GM23338 (cell line): Measurements from ENCODE around the gene ADCY1. TPM values are rescaled to one million over a fixed set of nuclear protein-coding genes. Genes with fewer than 3 reads are reported as not detected.
"Not testable (repeated sequence)": the region's sequence is repeated elsewhere in the genome, so short reads cannot be mapped to it uniquely, and the experiment has no call there.

ENCODE experiments used
- ATAC-seq: fragments of 200-7000 bp; cut with Tn5 transposase; 3 replicates; pipeline ENCODE4 v1.9.1; 2020
- DNase-seq: peaks from one replicate; pipeline ENCODE4 v3.0.0-alpha.2; 2015; ENCODE audit warnings: low spot score
- H2AFZ ChIP-seq: fragments of 200-600 bp; sonication (generic); 2 replicates; pipeline ENCODE4 v1.8.0; 2016; ENCODE audit warnings: antibody characterized with exemption, mild to moderate bottlenecking, moderate library complexity
- H3F3A ChIP-seq: fragments of 200-600 bp; sonication (generic); replicated peaks from 2 replicates; pipeline ENCODE4 v1.8.0; 2017; ENCODE audit warnings: antibody characterized with exemption, mixed run types, low read depth
- H3K27ac ChIP-seq: fragments of 200-600 bp; sonication (generic); 2 replicates; pipeline ENCODE4 v1.6.1; 2016; ENCODE audit warnings: low read depth
- H3K27me3 ChIP-seq: fragments of 200-600 bp; sonication (generic); 2 replicates; pipeline ENCODE4 v1.8.0; 2016; ENCODE audit warnings: mild to moderate bottlenecking, mixed run types, moderate library complexity; ENCODE audit not compliant: insufficient read depth
- H3K36me3 ChIP-seq: fragments of 200-600 bp; sonication (generic); 2 replicates; pipeline ENCODE4 v1.8.0; 2016; ENCODE audit warnings: mild to moderate bottlenecking; ENCODE audit not compliant: insufficient read depth
- H3K4me1 ChIP-seq: fragments of 200-600 bp; sonication (generic); 2 replicates; pipeline ENCODE4 v1.8.0; 2016; ENCODE audit warnings: mild to moderate bottlenecking, moderate library complexity; ENCODE audit not compliant: insufficient read depth
- H3K4me2 ChIP-seq: fragments of 200-600 bp; sonication (generic); 2 replicates; pipeline ENCODE4 v1.7.1; 2017; ENCODE audit warnings: mixed run types
- H3K4me3 ChIP-seq: fragments of 200-600 bp; sonication (generic); 2 replicates; pipeline ENCODE4 v1.6.1; 2016; ENCODE audit warnings: mixed run types
- H3K79me2 ChIP-seq: fragments of 200-600 bp; sonication (generic); replicated peaks from 2 replicates; pipeline ENCODE4 v1.8.0; 2017; ENCODE audit warnings: mild to moderate bottlenecking; ENCODE audit not compliant: insufficient read depth
- H3K9me2 ChIP-seq: fragments of 200-600 bp; sonication (generic); 2 replicates; pipeline ENCODE4 v1.8.0; 2017; ENCODE audit not compliant: insufficient read depth
- H4K20me1 ChIP-seq: fragments of 200-600 bp; sonication (generic); replicated peaks from 2 replicates; pipeline ENCODE4 v1.8.0; 2017; ENCODE audit warnings: mild to moderate bottlenecking; ENCODE audit not compliant: insufficient read depth
- H3K27ac Mint-ChIP-seq: 2 replicates; pipeline ENCODE4 v1.8.0; 2020; ENCODE audit warnings: inconsistent platforms, mild to moderate bottlenecking, moderate library complexity, mixed read lengths
- H3K27me3 Mint-ChIP-seq: 3 replicates; pipeline ENCODE4 v1.8.0; 2022; ENCODE audit warnings: low read depth, mild to moderate bottlenecking, moderate library complexity, mixed read lengths, inconsistent platforms; ENCODE audit not compliant: insufficient read depth, poor library complexity
- H3K36me3 Mint-ChIP-seq: 3 replicates; pipeline ENCODE4 v1.8.0; 2021; ENCODE audit warnings: low read depth, mild to moderate bottlenecking, inconsistent platforms, moderate library complexity, mixed read lengths
- H3K4me1 Mint-ChIP-seq: 3 replicates; pipeline ENCODE4 v1.8.0; 2020; ENCODE audit warnings: mild to moderate bottlenecking, inconsistent platforms, mixed read lengths
- H3K4me3 Mint-ChIP-seq: 3 replicates; pipeline ENCODE4 v1.8.0; 2021; ENCODE audit warnings: moderate library complexity, mild to moderate bottlenecking, inconsistent platforms, mixed read lengths
- H3K9me3 Mint-ChIP-seq: 3 replicates; pipeline ENCODE4 v1.8.0; 2020; ENCODE audit warnings: moderate library complexity, mild to moderate bottlenecking, inconsistent platforms, mixed read lengths
- ETS1 ChIP-seq: IDR thresholded peaks from 2 replicates; pipeline ENCODE4 v1.6.1; 2016; ENCODE audit warnings: antibody characterized with exemption
- EZH2 ChIP-seq: fragments of 200-600 bp; sonication (generic); IDR thresholded peaks from one replicate; pipeline ENCODE4 v1.8.0; 2017; ENCODE audit warnings: antibody characterized with exemption, mild to moderate bottlenecking, low read depth; ENCODE audit not compliant: unreplicated experiment
- EZH2phosphoT487 ChIP-seq: fragments of 200-600 bp; sonication (generic); IDR thresholded peaks from one replicate; pipeline ENCODE4 v1.8.1; 2018; ENCODE audit warnings: antibody characterized with exemption; ENCODE audit not compliant: unreplicated experiment
- REST ChIP-seq: IDR thresholded peaks from one replicate; pipeline ENCODE4 v1.6.1; 2018; ENCODE audit warnings: antibody characterized with exemption; ENCODE audit not compliant: unreplicated experiment
- STAT1 ChIP-seq: IDR thresholded peaks from one replicate; pipeline ENCODE4 v1.6.1; 2016; ENCODE audit warnings: antibody characterized with exemption; ENCODE audit not compliant: unreplicated experiment
- polyA plus RNA-seq: library from polyadenylated mRNA; unstranded; fragments of >200 nt; fragmentation: Nextera tagmentation; extraction: Ambion mirVana; gene quantifications from 2 replicates; pipeline ENCODE4 v1.2.1, GENCODE V29; 2016
- total RNA-seq: library from RNA; depleted of rRNA; stranded (reverse); fragments of >200 nt; shearing (Covaris generic); gene quantifications from 2 replicates; pipeline ENCODE4 v1.2.3, GENCODE V29; 2014
- TF ChIP-seq, protein P1 (sequence below), 2 experiments: fragments of 200-600 bp in 1 of 2; sonication (generic) in 1 of 2; conservative IDR thresholded peaks; 2 replicates each; pipeline versions ENCODE4 v1.5.1 to v1.6.1; 2016 to 2017; ENCODE audit warnings: antibody characterized with exemption in 2 of 2, low read depth in 2 of 2, mild to moderate bottlenecking in 2 of 2, moderate library complexity in 1 of 2
- TF ChIP-seq, protein P2 (sequence below): fragments of 250-450 bp; sonication (Bioruptor Pico); IDR thresholded peaks from 2 replicates; pipeline ENCODE4 v1.5.0; 2020; ENCODE audit warnings: mild to moderate bottlenecking, moderate library complexity

Gene ADCY1
- total and polyA plus RNA-seq, 2 experiments from 2014 or later = 2.3 to 18.7 TPM

DNA sequence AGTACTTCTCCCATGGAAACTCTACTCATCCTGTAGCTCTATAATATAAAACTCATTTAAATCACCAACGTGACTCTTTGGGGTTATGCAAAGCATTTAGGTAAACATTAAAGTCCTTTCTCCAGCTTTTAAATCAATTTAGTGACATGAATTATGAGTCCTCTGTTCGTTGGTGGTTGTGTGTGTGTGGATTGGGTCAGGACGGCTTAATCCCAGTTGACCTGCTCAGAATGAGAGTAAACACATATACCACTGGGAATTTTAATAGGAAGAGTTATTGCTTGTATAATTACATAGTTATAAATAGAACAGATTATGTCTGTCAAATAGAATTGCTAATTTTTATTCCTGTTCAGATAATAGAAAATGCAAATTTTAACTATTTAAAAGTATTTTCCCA lies 30.7 kb upstream of the ADCY1 start:
- Histone ChIP-seq H4K20me1 (no peaks in the 10 kb centered on the region), H3K4me2 (no peak overlapping the region), H3K27me3 (no peaks in the 10 kb centered on the region), H3K4me1 (no peaks in the 10 kb centered on the region), H3K36me3 (no peaks in the 10 kb centered on the region), H2AFZ (no peak overlapping the region), H3F3A (no peaks in the 10 kb centered on the region), H3K9me2 (no peaks in the 10 kb centered on the region), H3K27ac (no peak overlapping the region), H3K4me3 (no peak overlapping the region), H3K79me2 (no peaks in the 10 kb centered on the region)
- Mint-ChIP-seq H3K27ac (no peak overlapping the region), H3K4me1 (no peaks in the 10 kb centered on the region), H3K4me3 (no peak overlapping the region), H3K36me3 (peaks cover 3% of the 10 kb centered on the region; the same call in 1 of the 3 replicates), H3K27me3 (no peaks in the 10 kb centered on the region), H3K9me3 (peaks cover 23% of the 10 kb centered on the region; the same call in 2 of the 3 replicates)
- ATAC-seq = no peak
- TF ChIP-seq REST (no peak), ETS1 (no peak), EZH2phosphoT487 (no peak), STAT1 (no peak), EZH2 (no peak)
- TF ChIP-seq, protein P1, sequence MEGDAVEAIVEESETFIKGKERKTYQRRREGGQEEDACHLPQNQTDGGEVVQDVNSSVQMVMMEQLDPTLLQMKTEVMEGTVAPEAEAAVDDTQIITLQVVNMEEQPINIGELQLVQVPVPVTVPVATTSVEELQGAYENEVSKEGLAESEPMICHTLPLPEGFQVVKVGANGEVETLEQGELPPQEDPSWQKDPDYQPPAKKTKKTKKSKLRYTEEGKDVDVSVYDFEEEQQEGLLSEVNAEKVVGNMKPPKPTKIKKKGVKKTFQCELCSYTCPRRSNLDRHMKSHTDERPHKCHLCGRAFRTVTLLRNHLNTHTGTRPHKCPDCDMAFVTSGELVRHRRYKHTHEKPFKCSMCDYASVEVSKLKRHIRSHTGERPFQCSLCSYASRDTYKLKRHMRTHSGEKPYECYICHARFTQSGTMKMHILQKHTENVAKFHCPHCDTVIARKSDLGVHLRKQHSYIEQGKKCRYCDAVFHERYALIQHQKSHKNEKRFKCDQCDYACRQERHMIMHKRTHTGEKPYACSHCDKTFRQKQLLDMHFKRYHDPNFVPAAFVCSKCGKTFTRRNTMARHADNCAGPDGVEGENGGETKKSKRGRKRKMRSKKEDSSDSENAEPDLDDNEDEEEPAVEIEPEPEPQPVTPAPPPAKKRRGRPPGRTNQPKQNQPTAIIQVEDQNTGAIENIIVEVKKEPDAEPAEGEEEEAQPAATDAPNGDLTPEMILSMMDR (conservative IDR thresholded peaks at IDR 0.05; ENCODE audit: low read depth in 2 of 2) = no peak
- TF ChIP-seq, protein P2, sequence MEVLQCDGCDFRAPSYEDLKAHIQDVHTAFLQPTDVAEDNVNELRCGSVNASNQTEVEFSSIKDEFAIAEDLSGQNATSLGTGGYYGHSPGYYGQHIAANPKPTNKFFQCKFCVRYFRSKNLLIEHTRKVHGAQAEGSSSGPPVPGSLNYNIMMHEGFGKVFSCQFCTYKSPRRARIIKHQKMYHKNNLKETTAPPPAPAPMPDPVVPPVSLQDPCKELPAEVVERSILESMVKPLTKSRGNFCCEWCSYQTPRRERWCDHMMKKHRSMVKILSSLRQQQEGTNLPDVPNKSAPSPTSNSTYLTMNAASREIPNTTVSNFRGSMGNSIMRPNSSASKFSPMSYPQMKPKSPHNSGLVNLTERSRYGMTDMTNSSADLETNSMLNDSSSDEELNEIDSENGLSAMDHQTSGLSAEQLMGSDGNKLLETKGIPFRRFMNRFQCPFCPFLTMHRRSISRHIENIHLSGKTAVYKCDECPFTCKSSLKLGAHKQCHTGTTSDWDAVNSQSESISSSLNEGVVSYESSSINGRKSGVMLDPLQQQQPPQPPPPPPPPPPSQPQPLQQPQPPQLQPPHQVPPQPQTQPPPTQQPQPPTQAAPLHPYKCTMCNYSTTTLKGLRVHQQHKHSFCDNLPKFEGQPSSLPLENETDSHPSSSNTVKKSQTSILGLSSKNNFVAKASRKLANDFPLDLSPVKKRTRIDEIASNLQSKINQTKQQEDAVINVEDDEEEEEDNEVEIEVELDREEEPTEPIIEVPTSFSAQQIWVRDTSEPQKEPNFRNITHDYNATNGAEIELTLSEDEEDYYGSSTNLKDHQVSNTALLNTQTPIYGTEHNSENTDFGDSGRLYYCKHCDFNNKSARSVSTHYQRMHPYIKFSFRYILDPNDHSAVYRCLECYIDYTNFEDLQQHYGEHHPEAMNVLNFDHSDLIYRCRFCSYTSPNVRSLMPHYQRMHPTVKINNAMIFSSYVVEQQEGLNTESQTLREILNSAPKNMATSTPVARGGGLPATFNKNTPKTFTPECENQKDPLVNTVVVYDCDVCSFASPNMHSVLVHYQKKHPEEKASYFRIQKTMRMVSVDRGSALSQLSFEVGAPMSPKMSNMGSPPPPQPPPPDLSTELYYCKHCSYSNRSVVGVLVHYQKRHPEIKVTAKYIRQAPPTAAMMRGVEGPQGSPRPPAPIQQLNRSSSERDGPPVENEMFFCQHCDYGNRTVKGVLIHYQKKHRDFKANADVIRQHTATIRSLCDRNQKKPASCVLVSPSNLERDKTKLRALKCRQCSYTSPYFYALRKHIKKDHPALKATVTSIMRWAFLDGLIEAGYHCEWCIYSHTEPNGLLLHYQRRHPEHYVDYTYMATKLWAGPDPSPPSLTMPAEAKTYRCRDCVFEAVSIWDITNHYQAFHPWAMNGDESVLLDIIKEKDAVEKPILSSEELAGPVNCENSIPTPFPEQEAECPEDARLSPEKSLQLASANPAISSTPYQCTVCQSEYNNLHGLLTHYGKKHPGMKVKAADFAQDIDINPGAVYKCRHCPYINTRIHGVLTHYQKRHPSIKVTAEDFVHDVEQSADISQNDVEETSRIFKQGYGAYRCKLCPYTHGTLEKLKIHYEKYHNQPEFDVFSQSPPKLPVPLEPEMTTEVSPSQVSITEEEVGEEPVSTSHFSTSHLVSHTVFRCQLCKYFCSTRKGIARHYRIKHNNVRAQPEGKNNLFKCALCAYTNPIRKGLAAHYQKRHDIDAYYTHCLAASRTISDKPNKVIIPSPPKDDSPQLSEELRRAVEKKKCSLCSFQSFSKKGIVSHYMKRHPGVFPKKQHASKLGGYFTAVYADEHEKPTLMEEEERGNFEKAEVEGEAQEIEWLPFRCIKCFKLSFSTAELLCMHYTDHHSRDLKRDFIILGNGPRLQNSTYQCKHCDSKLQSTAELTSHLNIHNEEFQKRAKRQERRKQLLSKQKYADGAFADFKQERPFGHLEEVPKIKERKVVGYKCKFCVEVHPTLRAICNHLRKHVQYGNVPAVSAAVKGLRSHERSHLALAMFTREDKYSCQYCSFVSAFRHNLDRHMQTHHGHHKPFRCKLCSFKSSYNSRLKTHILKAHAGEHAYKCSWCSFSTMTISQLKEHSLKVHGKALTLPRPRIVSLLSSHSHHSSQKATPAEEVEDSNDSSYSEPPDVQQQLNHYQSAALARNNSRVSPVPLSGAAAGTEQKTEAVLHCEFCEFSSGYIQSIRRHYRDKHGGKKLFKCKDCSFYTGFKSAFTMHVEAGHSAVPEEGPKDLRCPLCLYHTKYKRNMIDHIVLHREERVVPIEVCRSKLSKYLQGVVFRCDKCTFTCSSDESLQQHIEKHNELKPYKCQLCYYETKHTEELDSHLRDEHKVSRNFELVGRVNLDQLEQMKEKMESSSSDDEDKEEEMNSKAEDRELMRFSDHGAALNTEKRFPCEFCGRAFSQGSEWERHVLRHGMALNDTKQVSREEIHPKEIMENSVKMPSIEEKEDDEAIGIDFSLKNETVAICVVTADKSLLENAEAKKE (CRISPR knock-in tag) = no peak
- DNase-seq = no peak

DNA sequence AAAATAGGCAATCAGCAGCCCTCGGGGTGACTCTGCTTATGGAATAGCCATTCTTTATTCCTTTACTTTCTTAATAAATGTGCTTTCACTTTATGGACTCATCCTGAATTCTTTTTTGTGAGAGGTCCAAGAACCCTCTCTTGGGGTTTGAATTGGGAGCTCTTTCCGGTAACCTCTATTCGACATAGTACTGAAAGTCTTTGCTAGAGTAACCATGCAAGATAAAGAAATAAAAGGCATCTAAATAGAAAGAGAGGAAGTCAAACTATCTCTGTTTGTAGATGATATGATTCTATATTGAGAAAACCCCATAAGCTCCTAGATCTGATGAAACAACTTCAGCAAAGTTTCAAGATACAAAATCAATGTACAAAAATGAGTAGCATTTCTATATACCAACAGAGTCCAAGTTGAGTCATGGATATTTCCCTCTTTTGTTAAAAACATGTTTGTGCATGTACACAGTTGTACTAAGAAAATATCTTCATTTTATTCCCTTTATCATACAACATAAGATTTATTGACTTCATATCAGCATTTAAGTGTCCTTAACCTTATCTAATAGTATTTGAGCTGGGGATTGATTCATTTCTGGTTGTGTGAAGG lies 29.0 kb upstream of the ADCY1 start:
- DNase-seq, H3K9me2 ChIP-seq, H3K27ac ChIP-seq, H2AFZ ChIP-seq, H3K27ac Mint-ChIP-seq, H3F3A ChIP-seq, H3K27me3 Mint-ChIP-seq, H3K36me3 ChIP-seq, H3K4me1 Mint-ChIP-seq, H3K27me3 ChIP-seq, H3K4me3 ChIP-seq, H3K79me2 ChIP-seq, H3K4me3 Mint-ChIP-seq, H3K4me1 ChIP-seq, H3K36me3 Mint-ChIP-seq, H3K4me2 ChIP-seq, ATAC-seq, H4K20me1 ChIP-seq, H3K9me3 Mint-ChIP-seq: not testable (repeated sequence)
